K562 treated with DMSO at 1 percent for 12 hours (cell line): ENCODE results near the gene LMOD3. TPM values are rescaled to one million over a fixed set of nuclear protein-coding genes. Genes with fewer than 3 reads are reported as not detected.

ENCODE experiments used
- total RNA-seq: library from RNA; unstranded; fragments of 300-600 nt; gene quantifications from 2 replicates; pipeline ENCODE4 v1.2.3, GENCODE V29; 2022; ENCODE audit not compliant: insufficient read depth

The LMOD3 gene
- total RNA-seq: 0.38 TPM in 1 of 2 replicates, not detected in the other

GRCh38 chr3:69122403-69122802 lies at the start of gene LMOD3:
TSS of gene LMOD3 (minus strand) at chr3:69122595. CDS start at chr3:69122386, 209 bp downstream.

GRCh38 chr3:69084326-69085167 lies 37.8 kb downstream of the LMOD3 start, which contains the start of gene ARL6IP5:
TSS of gene ARL6IP5 (plus strand) at chr3:69084937. CDS start at chr3:69085048, 111 bp downstream.

GRCh38 chr3:69080233-69080920 lies 42.0 kb downstream of the LMOD3 start, which contains the start of gene UBA3:
TSS of gene UBA3 (minus strand) at chr3:69080365. CDS start at chr3:69080353, 12 bp downstream.

Other genes starting within 250 kb of the LMOD3 start
- gene TAFA4, start 190.0 kb downstream of the LMOD3 start, total RNA-seq: not detected in 2 replicates
- gene EOGT, start 108.9 kb downstream of the LMOD3 start, total RNA-seq: 1.5 and 4.3 TPM in 2 replicates
- gene TMF1, start 70.3 kb downstream of the LMOD3 start, total RNA-seq: 3.3 and 9.8 TPM in 2 replicates
- gene UBA3, start 42.2 kb downstream of the LMOD3 start, total RNA-seq: 18.5 and 39.1 TPM in 2 replicates
- 21.3 and 35.7 TPM in 2 replicates for gene ARL6IP5, start 37.7 kb downstream of the LMOD3 start, total RNA-seq